ENCODE results near the gene STXBP1.

The STXBP1 gene

DNA sequence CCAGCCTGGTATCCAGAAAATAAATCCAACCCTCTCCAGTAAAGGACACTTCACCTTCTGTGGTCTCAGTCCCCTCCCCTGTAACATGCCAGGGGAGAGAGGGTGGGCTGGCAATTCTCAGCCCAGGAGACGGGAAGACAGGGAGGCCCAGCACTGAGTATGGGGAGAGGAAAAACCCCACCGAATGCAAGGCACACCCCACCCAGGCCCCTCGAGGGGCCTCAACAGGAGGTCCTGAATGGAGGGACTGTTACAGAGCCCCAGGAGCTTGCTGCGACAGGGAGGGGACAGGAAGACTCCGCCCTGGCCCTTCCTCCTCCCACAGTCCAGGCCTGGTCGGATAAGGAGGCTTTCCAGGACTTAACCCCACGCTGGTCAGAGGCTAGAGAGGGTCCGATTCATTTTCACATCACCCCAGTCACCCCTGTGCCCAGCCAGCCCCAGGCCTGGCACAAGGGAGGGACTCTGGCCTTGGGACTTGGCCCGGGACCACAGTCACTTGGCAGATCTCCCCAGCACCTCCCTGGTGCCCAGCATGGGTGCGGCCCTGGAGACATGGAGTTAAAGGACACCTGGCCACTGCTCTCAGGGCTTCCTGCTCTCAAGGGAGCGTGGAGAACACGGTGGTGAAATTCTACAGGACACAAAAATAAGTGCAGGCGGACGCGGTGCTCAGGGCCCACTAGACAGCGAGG, 44.9 kb upstream of the STXBP1 start:
- H3K4me3 ChIP-seq (ENCODE audit: control insufficient read depth in 1 of 7, extremely low read depth in 1 of 7, insufficient read depth in 4 of 7, low read depth in 2 of 7, low read length in 6 of 7), result peak overlapping the region in 3 of 7 experiments; percentile 72 to 79 (median 77)
- 64% methylated on average over 10 of the region's 16 CpGs for WGBS (ENCODE audit: insufficient coverage)
- ChIA-PET CTCF (interaction anchor here (1.1 to 1.3 kb wide), 2 partner anchors 12 to 22 kb away, joined by 3 to 4 read pairs; no protein-coding TSS in a partner anchor), POLR2A (no interaction called here)
- peaks cover 0 to 9% (median under 1%) of the 10 kb centered on the region in 4 experiments for H3K36me3 ChIP-seq (ENCODE audit: control insufficient read depth in 4 of 4, insufficient read depth in 4 of 4, low read length in 3 of 4)
- DNase-seq, result no peak
- no peaks in the 10 kb centered on the region for H3K9me3 ChIP-seq (ENCODE audit: control extremely low read depth in 1 of 5, control insufficient read depth in 4 of 5, insufficient read depth in 2 of 5, low read depth in 1 of 5, low read length in 4 of 5)
- peaks cover 9 to 59% (median 34%) of the 10 kb centered on the region in 4 experiments for H3K4me1 ChIP-seq (ENCODE audit: control extremely low read depth in 1 of 4, control insufficient read depth in 4 of 4, insufficient read depth in 4 of 4, low read length in 3 of 4)
- peak overlapping the region in 1 of 2 experiments; percentile 43 for H3K27ac ChIP-seq (ENCODE audit: insufficient read depth in 1 of 2, low read depth in 1 of 2, low read length in 2 of 2, poor library complexity in 1 of 2, severe bottlenecking in 2 of 2)
- H3K27me3 ChIP-seq (replicated peaks in 2 of 5; ENCODE audit: control insufficient read depth in 4 of 5, insufficient read depth in 5 of 5, low read length in 4 of 5), result no peaks in the 10 kb centered on the region

DNA sequence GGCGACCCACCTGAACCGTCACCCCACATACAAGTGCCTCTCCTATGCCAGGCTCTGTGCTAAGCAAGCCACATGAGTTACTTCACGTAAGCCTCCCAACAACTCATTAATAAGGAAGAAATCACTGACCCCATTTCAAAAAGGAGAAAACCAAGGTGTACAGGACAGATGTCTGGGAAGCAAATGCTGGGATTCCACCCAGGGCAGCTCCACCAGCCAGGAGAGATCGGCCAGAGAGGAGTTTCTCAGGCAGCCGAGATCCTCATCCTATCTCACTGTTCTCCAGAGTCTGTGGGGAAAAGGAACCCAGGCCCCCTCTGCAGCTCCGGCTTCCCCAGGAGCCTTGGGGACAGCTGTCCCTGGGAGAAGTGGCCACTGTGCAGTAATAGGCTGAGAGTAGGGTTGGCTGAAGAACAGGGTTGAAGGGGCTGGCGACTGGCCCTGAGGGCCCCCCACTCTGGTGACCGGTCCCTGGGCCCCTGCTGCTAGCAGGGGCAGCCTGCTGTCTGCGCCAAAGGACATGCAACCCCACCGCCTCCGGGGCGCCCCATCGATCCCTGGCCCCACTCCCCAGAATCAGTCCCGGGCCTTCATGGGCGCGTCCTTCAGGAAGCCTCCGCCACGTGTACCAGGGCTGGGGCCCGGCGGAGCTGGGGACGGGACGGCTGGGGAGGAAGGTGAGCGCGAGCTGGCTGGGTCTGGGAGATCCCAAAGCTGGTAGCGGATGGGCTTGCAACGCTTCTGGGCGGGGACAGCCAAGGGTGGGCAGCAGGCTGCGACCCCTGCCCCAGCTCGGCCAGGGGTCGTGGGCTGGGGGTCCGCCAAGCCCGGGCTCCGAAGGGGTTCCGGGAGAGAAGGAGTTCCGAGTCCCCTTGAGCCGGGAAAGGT, 44.1 kb upstream of the STXBP1 start:
- POLR2A ChIA-PET, result no interaction called here
- Histone ChIP-seq H3K9me3 (ENCODE audit: control extremely low read depth in 1 of 5, control insufficient read depth in 4 of 5, insufficient read depth in 2 of 5, low read depth in 1 of 5, low read length in 4 of 5) (no peaks in the 10 kb centered on the region), H3K27me3 (replicated peaks in 2 of 5; ENCODE audit: control insufficient read depth in 4 of 5, insufficient read depth in 5 of 5, low read length in 4 of 5) (no peaks in the 10 kb centered on the region), H3K4me1 (ENCODE audit: control extremely low read depth in 1 of 4, control insufficient read depth in 4 of 4, insufficient read depth in 4 of 4, low read length in 3 of 4) (peaks cover 9 to 53% (median 33%) of the 10 kb centered on the region in 4 experiments), H3K36me3 (ENCODE audit: control insufficient read depth in 4 of 4, insufficient read depth in 4 of 4, low read length in 3 of 4) (peaks cover 0 to 8% (median under 1%) of the 10 kb centered on the region in 4 experiments), H3K4me3 (ENCODE audit: control insufficient read depth in 1 of 7, extremely low read depth in 1 of 7, insufficient read depth in 4 of 7, low read depth in 2 of 7, low read length in 6 of 7) (peak overlapping the region; percentile 51 to 81 (median 72)), H3K27ac (ENCODE audit: insufficient read depth in 1 of 2, low read depth in 1 of 2, low read length in 2 of 2, poor library complexity in 1 of 2, severe bottlenecking in 2 of 2) (peak overlapping the region in 1 of 2 experiments; percentile 43)
- CTCF ChIA-PET, result interaction anchor here (0.9 to 1.3 kb wide), 6 partner anchors 9 to 63 kb away, joined by 3 to 5 read pairs (median 4); no protein-coding TSS in a partner anchor
- DNase-seq, result no peak
- 16% methylated on average over 28 of the region's 36 CpGs for WGBS (ENCODE audit: insufficient coverage)

DNA sequence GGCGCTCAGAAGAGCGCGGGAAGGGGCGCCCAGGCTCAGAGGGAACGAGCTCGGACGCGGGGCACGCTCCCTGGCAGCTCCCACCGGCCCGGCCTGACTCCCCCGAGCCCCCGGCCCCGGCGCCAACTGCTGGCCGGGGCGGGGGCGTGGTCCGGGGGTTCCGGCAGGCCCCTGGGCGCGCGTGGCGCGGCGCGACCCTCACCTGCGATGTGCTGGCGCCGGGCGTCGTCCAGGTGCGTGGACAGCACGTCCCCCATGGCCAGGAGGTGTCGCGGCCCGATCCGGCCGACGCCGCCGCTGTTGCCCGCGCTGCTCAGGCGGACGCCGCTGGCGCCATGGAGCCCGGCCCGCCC, 43.5 kb upstream of the STXBP1 start:
- Histone ChIP-seq H3K27me3 (replicated peaks in 2 of 5; ENCODE audit: control insufficient read depth in 4 of 5, insufficient read depth in 5 of 5, low read length in 4 of 5) (no peaks in the 10 kb centered on the region), H3K27ac (ENCODE audit: insufficient read depth in 1 of 2, low read depth in 1 of 2, low read length in 2 of 2, poor library complexity in 1 of 2, severe bottlenecking in 2 of 2) (peak overlapping the region in 1 of 2 experiments; percentile 43), H3K4me1 (ENCODE audit: control extremely low read depth in 1 of 4, control insufficient read depth in 4 of 4, insufficient read depth in 4 of 4, low read length in 3 of 4) (peaks cover 9 to 53% (median 33%) of the 10 kb centered on the region in 4 experiments), H3K4me3 (ENCODE audit: control insufficient read depth in 1 of 7, extremely low read depth in 1 of 7, insufficient read depth in 4 of 7, low read depth in 2 of 7, low read length in 6 of 7) (peak overlapping the region; percentile 51 to 81 (median 72)), H3K9me3 (ENCODE audit: control extremely low read depth in 1 of 5, control insufficient read depth in 4 of 5, insufficient read depth in 2 of 5, low read depth in 1 of 5, low read length in 4 of 5) (no peaks in the 10 kb centered on the region), H3K36me3 (ENCODE audit: control insufficient read depth in 4 of 4, insufficient read depth in 4 of 4, low read length in 3 of 4) (peaks cover 0 to 6% (median under 1%) of the 10 kb centered on the region in 4 experiments)
- ChIA-PET CTCF (interaction anchor here (0.9 to 1.3 kb wide), 6 partner anchors 9 to 64 kb away, joined by 3 to 5 read pairs (median 4); no protein-coding TSS in a partner anchor), POLR2A (no interaction called here)
- no peak for DNase-seq
- WGBS (ENCODE audit: insufficient coverage), result under 1% methylated on average over 32 of the region's 50 CpGs

GRCh38 chr9:127568971-127569885, 42.8 kb upstream of the STXBP1 start:
- ChIA-PET CTCF (interaction anchor here (1.0 to 1.3 kb wide), 3 partner anchors 8 to 12 kb away, joined by 3 to 5 read pairs (median 4); no protein-coding TSS in a partner anchor), POLR2A (interaction anchor here (0.7 kb wide), 1 partner anchor 348 kb away, joined by 3 read pairs; no protein-coding TSS in a partner anchor)
- Histone ChIP-seq H3K36me3 (ENCODE audit: control insufficient read depth in 4 of 4, insufficient read depth in 4 of 4, low read length in 3 of 4) (peaks cover 0 to 6% (median under 1%) of the 10 kb centered on the region in 4 experiments), H3K4me1 (ENCODE audit: control extremely low read depth in 1 of 4, control insufficient read depth in 4 of 4, insufficient read depth in 4 of 4, low read length in 3 of 4) (peaks cover 9 to 57% (median 35%) of the 10 kb centered on the region in 4 experiments), H3K9me3 (ENCODE audit: control extremely low read depth in 1 of 5, control insufficient read depth in 4 of 5, insufficient read depth in 2 of 5, low read depth in 1 of 5, low read length in 4 of 5) (no peaks in the 10 kb centered on the region), H3K27ac (ENCODE audit: insufficient read depth in 1 of 2, low read depth in 1 of 2, low read length in 2 of 2, poor library complexity in 1 of 2, severe bottlenecking in 2 of 2) (peak overlapping the region in 1 of 2 experiments; percentile 43), H3K4me3 (ENCODE audit: control insufficient read depth in 1 of 7, extremely low read depth in 1 of 7, insufficient read depth in 4 of 7, low read depth in 2 of 7, low read length in 6 of 7) (peak overlapping the region; percentile 52 to 82 (median 77)), H3K27me3 (replicated peaks in 2 of 5; ENCODE audit: control insufficient read depth in 4 of 5, insufficient read depth in 5 of 5, low read length in 4 of 5) (no peaks in the 10 kb centered on the region)
- DNase-seq, result peak; percentile 64 to 77 (median 76)
- 0% methylated on average over 13 of the region's 78 CpGs for WGBS (ENCODE audit: insufficient coverage)

GRCh38 chr9:127569886-127570401, 42.1 kb upstream of the STXBP1 start:
- peak in 2 of 3 donors; percentile 59 to 62 for DNase-seq
- ChIA-PET CTCF (interaction anchor here (1.0 kb wide), 1 partner anchor 9 kb away, joined by 3 read pairs; no protein-coding TSS in a partner anchor), POLR2A (no interaction called here)
- Histone ChIP-seq H3K9me3 (ENCODE audit: control extremely low read depth in 1 of 5, control insufficient read depth in 4 of 5, insufficient read depth in 2 of 5, low read depth in 1 of 5, low read length in 4 of 5) (no peaks in the 10 kb centered on the region), H3K4me1 (ENCODE audit: control extremely low read depth in 1 of 4, control insufficient read depth in 4 of 4, insufficient read depth in 4 of 4, low read length in 3 of 4) (peaks cover 9 to 64% (median 38%) of the 10 kb centered on the region in 4 experiments), H3K27me3 (replicated peaks in 2 of 5; ENCODE audit: control insufficient read depth in 4 of 5, insufficient read depth in 5 of 5, low read length in 4 of 5) (no peaks in the 10 kb centered on the region), H3K36me3 (ENCODE audit: control insufficient read depth in 4 of 4, insufficient read depth in 4 of 4, low read length in 3 of 4) (peaks cover 0 to 6% (median under 1%) of the 10 kb centered on the region in 4 experiments), H3K4me3 (ENCODE audit: control insufficient read depth in 1 of 7, extremely low read depth in 1 of 7, insufficient read depth in 4 of 7, low read depth in 2 of 7, low read length in 6 of 7) (peak overlapping the region in 6 of 7 experiments; percentile 59 to 82 (median 70)), H3K27ac (ENCODE audit: insufficient read depth in 1 of 2, low read depth in 1 of 2, low read length in 2 of 2, poor library complexity in 1 of 2, severe bottlenecking in 2 of 2) (no peak overlapping the region)
- WGBS (ENCODE audit: insufficient coverage), result 15% methylated on average over 3 of the region's 4 CpGs

DNA sequence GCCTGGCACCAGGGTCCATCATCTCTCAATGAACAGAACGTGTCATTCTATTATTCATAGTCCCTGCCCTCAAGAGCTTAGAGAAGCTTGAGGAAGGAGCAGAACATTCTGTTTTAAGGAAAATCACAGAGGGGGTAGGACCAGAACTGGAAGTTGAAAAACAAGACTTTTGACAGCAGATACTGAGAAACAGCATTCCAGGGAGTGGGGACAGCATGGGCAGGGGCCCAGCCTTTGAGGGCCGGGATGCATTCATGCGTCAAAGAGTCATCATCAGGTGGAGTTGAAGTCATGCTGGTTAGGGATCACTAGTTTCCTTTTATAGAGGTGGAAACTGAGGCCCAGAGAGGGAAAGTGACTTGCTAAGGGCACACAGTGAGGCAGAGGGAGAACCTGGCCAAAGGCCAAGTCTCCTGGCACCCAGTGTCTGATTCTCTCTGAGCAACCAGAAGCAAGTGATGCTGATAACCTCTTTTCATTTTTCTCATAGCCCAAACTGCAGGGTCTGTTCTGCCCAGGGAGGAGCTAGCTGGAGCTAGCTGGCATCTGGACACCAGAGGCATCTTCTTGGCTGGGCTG, 41.5 kb upstream of the STXBP1 start:
- H3K4me3 ChIP-seq (ENCODE audit: control insufficient read depth in 1 of 7, extremely low read depth in 1 of 7, insufficient read depth in 4 of 7, low read depth in 2 of 7, low read length in 6 of 7), result no peak overlapping the region
- DNase-seq, result no peak
- H3K27me3 ChIP-seq (replicated peaks in 2 of 5; ENCODE audit: control insufficient read depth in 4 of 5, insufficient read depth in 5 of 5, low read length in 4 of 5), result no peaks in the 10 kb centered on the region
- peaks cover 9 to 67% (median 38%) of the 10 kb centered on the region in 4 experiments for H3K4me1 ChIP-seq (ENCODE audit: control extremely low read depth in 1 of 4, control insufficient read depth in 4 of 4, insufficient read depth in 4 of 4, low read length in 3 of 4)
- ChIA-PET POLR2A (no interaction called here), CTCF (interaction anchor here (1.0 kb wide), 1 partner anchor 9 kb away, joined by 3 read pairs; no protein-coding TSS in a partner anchor)
- no peak overlapping the region for H3K27ac ChIP-seq (ENCODE audit: insufficient read depth in 1 of 2, low read depth in 1 of 2, low read length in 2 of 2, poor library complexity in 1 of 2, severe bottlenecking in 2 of 2)
- H3K9me3 ChIP-seq (ENCODE audit: control extremely low read depth in 1 of 5, control insufficient read depth in 4 of 5, insufficient read depth in 2 of 5, low read depth in 1 of 5, low read length in 4 of 5), result no peaks in the 10 kb centered on the region
- peaks cover 0 to 3% (median under 1%) of the 10 kb centered on the region in 4 experiments for H3K36me3 ChIP-seq (ENCODE audit: control insufficient read depth in 4 of 4, insufficient read depth in 4 of 4, low read length in 3 of 4)
- 100% methylated on average over 2 of the region's 3 CpGs for WGBS (ENCODE audit: insufficient coverage)

Data from common myeloid progenitor, CD34-positive (primary cell).